Progenitor cell of endocrine pancreas (in vitro differentiated cells): ENCODE results near the gene RAB27A. TPM values are rescaled to one million over a fixed set of nuclear protein-coding genes. Genes with fewer than 3 reads are reported as not detected.

Experiments used
- DNase-seq: peaks from one replicate; pipeline ENCODE4 v3.0.0; 2021; ENCODE audit warnings: low spot score; ENCODE audit not compliant: unreplicated experiment
- H3K27ac Mint-ChIP-seq: 2 replicates; pipeline ENCODE4 v1.8.0; 2021; ENCODE audit warnings: mild to moderate bottlenecking, moderate library complexity, mixed read lengths
- H3K27me3 Mint-ChIP-seq: 2 replicates; pipeline ENCODE4 v1.8.0; 2021; ENCODE audit warnings: mixed read lengths
- H3K36me3 Mint-ChIP-seq: 2 replicates; pipeline ENCODE4 v1.8.0; 2022; ENCODE audit warnings: mixed read lengths; ENCODE audit not compliant: insufficient read depth
- H3K4me1 Mint-ChIP-seq: 2 replicates; pipeline ENCODE4 v1.8.0; 2021; ENCODE audit warnings: low read depth, mixed read lengths
- H3K4me3 Mint-ChIP-seq: 2 replicates; pipeline ENCODE4 v1.8.0; 2021; ENCODE audit warnings: low read depth, mild to moderate bottlenecking, moderate library complexity, mixed read lengths
- H3K9me3 Mint-ChIP-seq: 2 replicates; pipeline ENCODE4 v1.8.0; 2021; ENCODE audit warnings: low read depth, mixed read lengths
- CTCF ChIP-seq: fragments of 200-600 bp; sonication (generic); IDR thresholded peaks from one replicate; pipeline ENCODE4 v1.5.0; 2021; ENCODE audit warnings: antibody characterized with exemption, mild to moderate bottlenecking; ENCODE audit not compliant: unreplicated experiment
- total RNA-seq: library from RNA; stranded (reverse); gene quantifications from 2 replicates; pipeline ENCODE4 v1.2.1, GENCODE V29; 2021

RAB27A gene
- total RNA-seq, 1 donor from 2014 or later: 14.5 TPM

DNA sequence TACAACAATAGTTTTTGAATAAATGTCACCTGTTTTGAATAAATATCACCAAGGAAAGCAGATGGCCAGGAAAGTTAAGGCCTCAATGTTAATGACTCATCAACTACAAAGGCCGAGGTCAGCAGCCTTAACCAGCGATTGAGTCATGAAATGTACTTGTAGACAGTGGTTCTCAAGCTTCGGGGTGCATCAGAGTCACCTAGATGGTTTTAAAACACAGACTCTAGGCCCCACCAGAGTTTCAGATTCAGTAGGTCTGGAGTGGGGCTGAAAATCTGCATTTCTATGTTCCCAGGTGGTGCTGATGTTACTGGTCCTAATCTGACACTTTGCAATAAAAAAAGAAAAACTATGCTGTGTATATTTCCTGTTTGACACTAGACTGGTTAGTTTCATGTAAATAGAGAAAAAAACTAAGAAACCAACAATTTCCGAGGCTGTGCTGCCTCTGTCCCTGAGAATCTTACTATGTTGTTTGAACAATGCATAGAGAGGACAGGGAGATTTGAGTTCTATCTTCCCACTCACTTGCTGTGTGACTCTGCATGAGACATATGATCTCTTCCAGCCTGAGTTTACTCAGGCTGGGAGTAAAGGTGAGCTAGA is 9.8 kb downstream of the RAB27A start:
- peaks cover 2% of the 10 kb centered on the region for H3K4me1 Mint-ChIP-seq
- no peak for TF ChIP-seq CTCF
- no peak overlapping the region for H3K4me3 Mint-ChIP-seq
- no peaks in the 10 kb centered on the region for H3K36me3 Mint-ChIP-seq
- no peak for DNase-seq
- no peaks in the 10 kb centered on the region for H3K9me3 Mint-ChIP-seq
- H3K27ac Mint-ChIP-seq: no peak overlapping the region
- H3K27me3 Mint-ChIP-seq: no peaks in the 10 kb centered on the region

GRCh38 chr15:55279100-55279745 is 10.4 kb downstream of the RAB27A start:
- no peaks in the 10 kb centered on the region for H3K36me3 Mint-ChIP-seq
- no peaks in the 10 kb centered on the region for H3K27me3 Mint-ChIP-seq
- H3K9me3 Mint-ChIP-seq: no peaks in the 10 kb centered on the region
- H3K27ac Mint-ChIP-seq: no peak overlapping the region
- TF ChIP-seq CTCF: no peak
- no peak for DNase-seq
- H3K4me1 Mint-ChIP-seq: peaks cover 2% of the 10 kb centered on the region
- no peak overlapping the region for H3K4me3 Mint-ChIP-seq

DNA sequence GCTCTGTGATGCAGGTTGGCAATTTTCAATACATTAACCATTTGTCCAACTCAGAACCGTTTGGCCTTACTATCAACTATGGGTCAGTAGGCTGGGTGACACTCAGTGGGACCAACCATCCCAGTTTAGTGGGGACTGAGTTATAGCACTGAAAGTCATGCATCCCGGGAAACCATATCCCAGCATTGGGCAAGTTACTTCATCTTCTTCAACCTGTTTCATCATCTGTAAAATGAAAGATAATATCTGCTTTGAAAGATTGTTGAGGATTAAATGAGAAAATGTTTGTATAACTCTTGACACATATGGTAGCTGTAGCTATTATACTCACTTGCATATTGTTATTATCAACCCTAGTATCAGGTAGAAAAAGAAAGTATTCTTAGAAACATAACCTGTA is 11.9 kb downstream of the RAB27A start:
- Mint-ChIP-seq H3K4me1 (no peaks in the 10 kb centered on the region), H3K9me3 (peaks cover 8% of the 10 kb centered on the region), H3K4me3 (no peak overlapping the region), H3K36me3 (no peaks in the 10 kb centered on the region), H3K27me3 (no peaks in the 10 kb centered on the region), H3K27ac (no peak overlapping the region)
- TF ChIP-seq CTCF: no peak
- no peak for DNase-seq

- Mint-ChIP-seq H3K4me1 (no peaks in the 10 kb centered on the region), H3K4me3 (no peak overlapping the region), H3K36me3 (no peaks in the 10 kb centered on the region), H3K27me3 (no peaks in the 10 kb centered on the region), H3K9me3 (peaks cover 8% of the 10 kb centered on the region), H3K27ac (no peak overlapping the region)
- DNase-seq: no peak
- no peak for TF ChIP-seq CTCF
Measured at GRCh38 chr15:55277116-55277564, 12.5 kb downstream of the RAB27A start.

DNA sequence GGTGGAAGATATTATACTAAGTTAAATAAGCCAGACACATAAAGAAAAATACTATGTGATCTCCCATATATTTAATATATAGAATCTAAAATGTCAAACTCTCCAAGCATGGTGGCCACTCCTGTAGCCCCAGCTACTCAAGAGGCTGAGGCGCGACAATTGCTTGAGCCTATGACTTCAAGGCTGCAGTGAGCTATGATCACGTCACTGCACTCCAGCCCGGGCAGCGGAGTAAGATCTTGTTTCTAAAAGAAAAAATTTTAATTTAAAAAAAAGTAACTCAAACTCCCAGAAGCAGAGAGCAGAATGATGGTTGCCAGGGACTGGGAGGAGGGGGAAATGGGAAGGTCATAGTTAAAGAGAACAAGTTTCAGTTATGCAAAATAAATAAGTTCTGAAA is 13.3 kb downstream of the RAB27A start:
- DNase-seq: no peak
- no peak overlapping the region for H3K4me3 Mint-ChIP-seq

More for the DNA sequence above, 13.3 kb downstream of the RAB27A start:
- Mint-ChIP-seq H3K36me3 (no peaks in the 10 kb centered on the region), H3K4me1 (no peaks in the 10 kb centered on the region), H3K9me3 (peaks cover 8% of the 10 kb centered on the region), H3K27me3 (no peaks in the 10 kb centered on the region), H3K27ac (no peak overlapping the region)
- TF ChIP-seq CTCF: no peak
